Muscle of back (tissue), 10 donors: ENCODE data around the gene PPM1E. TPM values are rescaled to one million over a fixed set of nuclear protein-coding genes. Genes with fewer than 3 reads are reported as not detected.

Source experiments
- polyA plus RNA-seq, 10 donors: library from polyadenylated mRNA; unstranded; fragments of 120-200 nt; gene quantifications; one replicate each; pipeline ENCODE4 v1.2.1, GENCODE V29; 2013; ENCODE audit not compliant: insufficient read length in 10 of 10

PPM1E gene
- polyA plus RNA-seq, 10 donors: 0.91 to 2.3 (median 1.5) TPM

Other genes with a start within 250 kb of the PPM1E start
- 10 to 100 TPM; 14.0 to 28.1 (median 22.4) TPM for gene MTMR4, start 241.2 kb upstream of the PPM1E start, polyA plus RNA-seq
- 1 to 10 TPM; 2.4 to 5.2 (median 3.7) TPM for gene TEX14, start 63.8 kb upstream of the PPM1E start, polyA plus RNA-seq
- 10 to 100 TPM; 24.8 to 38.0 (median 28.7) TPM for gene RAD51C, start 63.3 kb upstream of the PPM1E start, polyA plus RNA-seq